ENCODE measurements around the gene OCIAD1. TPM values are rescaled to one million over a fixed set of nuclear protein-coding genes. Genes with fewer than 3 reads are reported as not detected.

The OCIAD1 gene
- total and polyA plus RNA-seq, 10 of the 15 experiments (the other 5 are each of a cell fraction or from before 2014, with no cell fraction given), result 89.1 to 196 (median 136) TPM

- TF ChIP-seq, protein P1, sequence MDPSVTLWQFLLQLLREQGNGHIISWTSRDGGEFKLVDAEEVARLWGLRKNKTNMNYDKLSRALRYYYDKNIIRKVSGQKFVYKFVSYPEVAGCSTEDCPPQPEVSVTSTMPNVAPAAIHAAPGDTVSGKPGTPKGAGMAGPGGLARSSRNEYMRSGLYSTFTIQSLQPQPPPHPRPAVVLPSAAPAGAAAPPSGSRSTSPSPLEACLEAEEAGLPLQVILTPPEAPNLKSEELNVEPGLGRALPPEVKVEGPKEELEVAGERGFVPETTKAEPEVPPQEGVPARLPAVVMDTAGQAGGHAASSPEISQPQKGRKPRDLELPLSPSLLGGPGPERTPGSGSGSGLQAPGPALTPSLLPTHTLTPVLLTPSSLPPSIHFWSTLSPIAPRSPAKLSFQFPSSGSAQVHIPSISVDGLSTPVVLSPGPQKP (IDR thresholded peaks at IDR 0.05; ENCODE audit: low read depth, low read length), result no peak
- TF ChIP-seq ETV6 (conservative IDR thresholded peaks at IDR 0.05 in 1 of 2, IDR thresholded peaks at IDR 0.05 in 1 of 2; ENCODE audit: borderline replicate concordance in 1 of 2, low read depth in 1 of 2), result no peak
- TF ChIP-seq KLF5 (IDR thresholded peaks at IDR 0.05; ENCODE audit: partially characterized antibody), result no peak
- TF ChIP-seq BRCA1 (IDR thresholded peaks at IDR 0.05; ENCODE audit: low read depth, low read length), result no peak
- TF ChIP-seq EED (IDR thresholded peaks at IDR 0.05; ENCODE audit: low read depth), result peak; percentile 25; the same call in 1 of the 2 replicates
- TF ChIP-seq WRNIP1 (IDR thresholded peaks at IDR 0.05; ENCODE audit: borderline replicate concordance, low read depth, low read length), result peak; percentile 52; the same call in 1 of the 2 replicates
- no peak for TF ChIP-seq FOS (IDR thresholded peaks at IDR 0.05; ENCODE audit: borderline replicate concordance, extremely low read depth, insufficient read length)
- peak; percentile 98 for TF ChIP-seq E4F1 (IDR thresholded peaks at IDR 0.05; ENCODE audit: borderline replicate concordance, partially characterized antibody)
- TF ChIP-seq ZBED1 (IDR thresholded peaks at IDR 0.05; ENCODE audit: borderline replicate concordance), result no peak
- peak; percentile 39; the same call in 1 of the 2 replicates for TF ChIP-seq NFYB (IDR thresholded peaks at IDR 0.05; ENCODE audit: insufficient read depth, low read depth, low read length)
- TF ChIP-seq BACH1 (IDR thresholded peaks at IDR 0.05; ENCODE audit: borderline replicate concordance), result 0 out of 2 replicates have a peak, but pooled peaks have one; percentile 12
- peak; percentile 94 for TF ChIP-seq CREM (IDR thresholded peaks at IDR 0.05; ENCODE audit: low read depth)
- TF ChIP-seq HDAC6 (IDR thresholded peaks at IDR 0.05; ENCODE audit: unreplicated experiment), result peak; percentile 58
- peak; percentile 91 for TF ChIP-seq TCF12 (IDR thresholded peaks at IDR 0.05; ENCODE audit: low read depth, low read length)
- no peak for TF ChIP-seq CBX3 (IDR thresholded peaks at IDR 0.05; ENCODE audit: borderline replicate concordance, low read depth)
- TF ChIP-seq IKZF2 (IDR thresholded peaks at IDR 0.05), result peak in 1 of 2 experiments; percentile 78; a peak in 2 of 4 replicates
- TF ChIP-seq NFYA (IDR thresholded peaks at IDR 0.05; ENCODE audit: borderline replicate concordance, low read depth, low read length), result no peak
- 0 out of 3 replicates have a peak, but pooled peaks of 1 of the 2 experiments have one; percentile 2 for TF ChIP-seq EGR1 (IDR thresholded peaks at IDR 0.05; ENCODE audit: borderline replicate concordance in 1 of 2, low read depth in 2 of 2, low read length in 2 of 2)
- peak; percentile 52; the same call in 1 of the 2 replicates for TF ChIP-seq FOXM1 (IDR thresholded peaks at IDR 0.05; ENCODE audit: low read depth, low read length)
- TF ChIP-seq SMC3 (IDR thresholded peaks at IDR 0.05; ENCODE audit: borderline replicate concordance, low read length), result 0 out of 2 replicates have a peak, but pooled peaks have one; percentile 6
- TF ChIP-seq ATF7 (IDR thresholded peaks at IDR 0.05; ENCODE audit: low read depth), result peak; percentile 100
- peak; percentile 85 for TF ChIP-seq PKNOX1 (IDR thresholded peaks at IDR 0.05)
- peak; percentile 88 for TF ChIP-seq GATAD2B (conservative IDR thresholded peaks at IDR 0.05; ENCODE audit: low read depth)
- no peak for TF ChIP-seq KDM1A (IDR thresholded peaks at IDR 0.05; ENCODE audit: borderline replicate concordance)
- TF ChIP-seq POLR2AphosphoS2 (IDR thresholded peaks at IDR 0.05; ENCODE audit: low read depth, low read length), result peak; percentile 59
- TF ChIP-seq MYC (IDR thresholded peaks at IDR 0.05; ENCODE audit: insufficient read depth, insufficient read length, insufficient replicate concordance, low read length, severe bottlenecking), result peak; percentile 66
These were observed at the start of gene OCIAD1 (continued) for GRCh38 chr4:48830706-48831531.

Data from GM12878 (cell line).